HCT116 (cell line): Measurements from ENCODE around the gene C5orf58. TPM values are rescaled to one million over a fixed set of nuclear protein-coding genes. Genes with fewer than 3 reads are reported as not detected.

ENCODE experiments used
- ATAC-seq: fragments of 200-7000 bp; cut with Tn5 transposase; 2 replicates; pipeline ENCODE4 v1.9.1; 2020; ENCODE audit warnings: mild to moderate bottlenecking, moderate library complexity
- BruUV-seq: library from RNA; stranded (reverse); fragments of 400-500 nt; replicated peaks from 2 replicates; lab custom pipeline; 2021; lab: Mats Ljungman, UMichigan
- CTCF ChIA-PET: fragments of 300-600 bp; sonication (Branson Sonifier 250); formaldehyde crosslinking; loops from one replicate; lab custom pipeline; 2021; ENCODE audit warnings: antibody characterized with exemption; lab: Charles Lee
- POLR2A ChIA-PET: fragments of 300-600, 350-600 bp; sonication (Branson Sonifier 250); formaldehyde crosslinking; loops from one replicate; lab custom pipeline; 2021; ENCODE audit warnings: antibody characterized with exemption; lab: Charles Lee
- RAD21 ChIA-PET, 2 experiments: fragments of 300-600 bp; sonication (Branson Sonifier 250); formaldehyde crosslinking; loops; one replicate each; lab custom pipeline; 2023; ENCODE audit warnings: low total read pairs in 2 of 2; ENCODE audit not compliant: uncharacterized antibody in 2 of 2, unreplicated experiment in 2 of 2, low non-redundant PET in 1 of 2; lab: Charles Lee
- DNase-seq: peaks from one replicate; pipeline ENCODE4 v3.0.0-alpha.2; 2010; ENCODE audit warnings: low read depth, low spot score
- H2AFZ ChIP-seq: fragments of 200-600 bp; shearing (Covaris generic), sonication (generic); 2 replicates; pipeline ENCODE4 v1.6.1; 2017; ENCODE audit warnings: low read depth, mixed run types, mixed read lengths, antibody characterized with exemption, low read length; ENCODE audit not compliant: poor library complexity, severe bottlenecking
- H3K27ac ChIP-seq: 2 replicates; pipeline ENCODE4 v1.5.1; 2012; ENCODE audit warnings: low read depth, low read length
- H3K27me3 ChIP-seq: fragments of 200-600 bp; sonication (generic); 2 replicates; pipeline ENCODE4 v1.6.1; 2016; ENCODE audit warnings: mixed run types, low read length, mixed read lengths; ENCODE audit not compliant: insufficient read depth
- H3K36me3 ChIP-seq, 2 experiments: fragments of 200-500 bp in 1 of 2; fragments of 200-600 bp in 1 of 2; sonication (Bioruptor generic) in 1 of 2; sonication (generic) in 1 of 2; 2 replicates each; pipeline versions ENCODE4 v1.5.1 to v1.6.1; 2014 to 2016; ENCODE audit warnings: low read length in 2 of 2, inconsistent platforms in 1 of 2, mixed read lengths in 1 of 2, mixed run types in 1 of 2; ENCODE audit not compliant: insufficient read depth in 2 of 2, control insufficient read depth in 1 of 2
- H3K4me1 ChIP-seq, 2 experiments: fragments of 200-600 bp in 1 of 2; sonication (generic) in 1 of 2; 2 replicates each; pipeline versions ENCODE4 v1.5.1 to v1.6.1; 2012 to 2017; ENCODE audit warnings: low read length in 2 of 2, inconsistent platforms in 1 of 2, mild to moderate bottlenecking in 1 of 2, mixed read lengths in 1 of 2, mixed run types in 1 of 2, moderate library complexity in 1 of 2; ENCODE audit not compliant: insufficient read depth in 2 of 2, control insufficient read depth in 1 of 2
- H3K4me2 ChIP-seq: fragments of 200-600 bp; sonication (generic); 2 replicates; pipeline ENCODE4 v1.6.1; 2017; ENCODE audit warnings: mixed run types, low read length, mixed read lengths
- H3K4me3 ChIP-seq, 2 experiments: fragments of 200-600 bp in 1 of 2; sonication (generic) in 1 of 2; replicated peaks in 1 of 2; 2 replicates each; pipeline ENCODE4 v1.5.1; 2011 to 2016; ENCODE audit warnings: low read length in 2 of 2, control low read depth in 1 of 2, low read depth in 1 of 2, mild to moderate bottlenecking in 1 of 2, mixed read lengths in 1 of 2, mixed run types in 1 of 2
- H3K79me2 ChIP-seq: fragments of 200-600 bp; sonication (generic); 2 replicates; pipeline ENCODE4 v1.6.1; 2017; ENCODE audit warnings: mild to moderate bottlenecking, mixed run types, low read length, moderate library complexity, mixed read lengths; ENCODE audit not compliant: insufficient read depth
- H3K9ac ChIP-seq: fragments of 200-600 bp; sonication (generic); 2 replicates; pipeline ENCODE4 v1.6.1; 2016; ENCODE audit warnings: low read length, mixed read lengths
- H3K9me2 ChIP-seq: fragments of 200-600 bp; sonication (generic), shearing (Covaris generic); 2 replicates; pipeline ENCODE4 v1.6.1; 2017; ENCODE audit warnings: mixed run types, mild to moderate bottlenecking, moderate library complexity; ENCODE audit not compliant: insufficient read depth
- H3K9me3 ChIP-seq, 2 experiments: fragments of 200-500 bp in 1 of 2; fragments of 200-600 bp in 1 of 2; sonication (Bioruptor generic) in 1 of 2; sonication (generic) in 1 of 2; 2 replicates each; pipeline ENCODE4 v1.6.1; 2014 to 2017; ENCODE audit warnings: low read length in 2 of 2, mixed read lengths in 2 of 2, inconsistent platforms in 1 of 2, low read depth in 1 of 2, mild to moderate bottlenecking in 1 of 2, mixed run types in 1 of 2, moderate library complexity in 1 of 2; ENCODE audit not compliant: control insufficient read depth in 1 of 2, insufficient read depth in 1 of 2
- H4K20me1 ChIP-seq: fragments of 200-600 bp; sonication (generic), shearing (Covaris generic); 2 replicates; pipeline ENCODE4 v1.6.1; 2017; ENCODE audit warnings: mixed run types, mild to moderate bottlenecking, moderate library complexity; ENCODE audit not compliant: insufficient read depth
- CEBPB ChIP-seq: IDR thresholded peaks from 2 replicates; pipeline ENCODE4 v1.6.1; 2012; ENCODE audit warnings: low read depth
- ELF1 ChIP-seq: IDR thresholded peaks from 2 replicates; pipeline ENCODE4 v1.6.1; 2012; ENCODE audit warnings: low read depth, borderline replicate concordance
- EZH2 ChIP-seq: fragments of 200-600 bp; sonication (generic); IDR thresholded peaks from 2 replicates; pipeline ENCODE4 v1.6.1; 2017; ENCODE audit warnings: antibody characterized with exemption, mixed run types
- POLR2AphosphoS5 ChIP-seq: IDR thresholded peaks from 2 replicates; pipeline ENCODE4 v1.6.1; 2011; ENCODE audit warnings: mild to moderate bottlenecking, low read depth, low read length, moderate library complexity
- SIN3A ChIP-seq: IDR thresholded peaks from 2 replicates; pipeline ENCODE4 v1.6.1; 2012; ENCODE audit warnings: low read depth
- intact Hi-C: fragments of 100-400 bp; cut with micrococcal nuclease; formaldehyde crosslinking; loops from 2 replicates; pipeline ENCODE4 v1.10.0; 2022
- total RNA-seq: library from RNA; stranded (reverse); gene quantifications from one replicate; pipeline ENCODE4 v1.2.1, GENCODE V29; 2021; ENCODE audit not compliant: unreplicated experiment
- TF ChIP-seq, protein P1 (sequence below): IDR thresholded peaks from 2 replicates; pipeline ENCODE4 v1.6.1; 2012; ENCODE audit warnings: low read depth
- TF ChIP-seq, protein P2 (sequence below): IDR thresholded peaks from 2 replicates; pipeline ENCODE4 v1.6.1; 2012

C5orf58 gene
- total RNA-seq, 1 experiment from 2014 or later: not detected

DNA sequence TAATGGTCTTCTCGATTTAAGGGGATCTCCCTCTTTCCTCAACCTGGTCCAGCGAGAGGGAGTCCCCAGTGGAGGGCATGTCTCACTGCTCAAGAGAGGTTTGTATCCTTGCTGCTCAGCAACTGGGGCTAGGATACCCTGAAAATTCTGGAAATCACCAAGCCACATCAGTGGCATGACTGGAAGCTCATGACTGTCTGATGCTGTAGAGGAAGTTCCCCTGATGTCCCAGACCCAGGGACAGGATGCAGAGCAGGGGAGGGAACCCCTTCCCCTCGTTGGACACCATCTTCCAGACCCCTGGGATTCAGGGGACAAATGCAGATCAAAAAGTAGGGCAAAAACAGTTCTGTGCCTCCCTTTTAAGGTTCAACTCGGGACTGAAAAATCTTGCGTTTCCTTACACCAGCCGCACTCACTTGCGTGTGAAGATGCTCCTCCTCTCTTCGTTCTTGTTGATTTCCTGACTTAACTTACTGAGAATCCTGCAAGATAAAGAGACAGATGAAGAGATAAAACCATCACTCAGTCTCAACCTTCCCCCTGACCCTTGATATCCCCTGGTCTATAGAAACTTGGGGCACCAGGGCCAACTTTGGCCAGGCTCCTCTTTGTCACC is 42.7 kb downstream of the C5orf58 start:
- H3K27me3 ChIP-seq: peaks cover 16% of the 10 kb centered on the region; the same call in 1 of the 2 replicates
- H3K4me1 ChIP-seq: no peaks in the 10 kb centered on the region
- POLR2A ChIA-PET: no interaction called here
- no peaks in the 10 kb centered on the region for H4K20me1 ChIP-seq
- H3K9ac ChIP-seq: no peak overlapping the region
- no peak overlapping the region for H3K4me2 ChIP-seq
- H3K36me3 ChIP-seq: no peaks in the 10 kb centered on the region
- CTCF ChIA-PET: interaction anchor here (3.1 kb wide), 1 partner anchor 146 kb away, joined by 10 read pairs; no protein-coding TSS in a partner anchor
- H3K9me3 ChIP-seq: no peaks in the 10 kb centered on the region
- intact Hi-C loops: loop anchor here (2.0 kb wide), 1 partner anchor 145 kb away; no protein-coding TSS in a partner anchor
- TF ChIP-seq SIN3A (no peak), EZH2 (no peak), ELF1 (no peak), POLR2AphosphoS5 (no peak), CEBPB (no peak)
- TF ChIP-seq, protein P1, sequence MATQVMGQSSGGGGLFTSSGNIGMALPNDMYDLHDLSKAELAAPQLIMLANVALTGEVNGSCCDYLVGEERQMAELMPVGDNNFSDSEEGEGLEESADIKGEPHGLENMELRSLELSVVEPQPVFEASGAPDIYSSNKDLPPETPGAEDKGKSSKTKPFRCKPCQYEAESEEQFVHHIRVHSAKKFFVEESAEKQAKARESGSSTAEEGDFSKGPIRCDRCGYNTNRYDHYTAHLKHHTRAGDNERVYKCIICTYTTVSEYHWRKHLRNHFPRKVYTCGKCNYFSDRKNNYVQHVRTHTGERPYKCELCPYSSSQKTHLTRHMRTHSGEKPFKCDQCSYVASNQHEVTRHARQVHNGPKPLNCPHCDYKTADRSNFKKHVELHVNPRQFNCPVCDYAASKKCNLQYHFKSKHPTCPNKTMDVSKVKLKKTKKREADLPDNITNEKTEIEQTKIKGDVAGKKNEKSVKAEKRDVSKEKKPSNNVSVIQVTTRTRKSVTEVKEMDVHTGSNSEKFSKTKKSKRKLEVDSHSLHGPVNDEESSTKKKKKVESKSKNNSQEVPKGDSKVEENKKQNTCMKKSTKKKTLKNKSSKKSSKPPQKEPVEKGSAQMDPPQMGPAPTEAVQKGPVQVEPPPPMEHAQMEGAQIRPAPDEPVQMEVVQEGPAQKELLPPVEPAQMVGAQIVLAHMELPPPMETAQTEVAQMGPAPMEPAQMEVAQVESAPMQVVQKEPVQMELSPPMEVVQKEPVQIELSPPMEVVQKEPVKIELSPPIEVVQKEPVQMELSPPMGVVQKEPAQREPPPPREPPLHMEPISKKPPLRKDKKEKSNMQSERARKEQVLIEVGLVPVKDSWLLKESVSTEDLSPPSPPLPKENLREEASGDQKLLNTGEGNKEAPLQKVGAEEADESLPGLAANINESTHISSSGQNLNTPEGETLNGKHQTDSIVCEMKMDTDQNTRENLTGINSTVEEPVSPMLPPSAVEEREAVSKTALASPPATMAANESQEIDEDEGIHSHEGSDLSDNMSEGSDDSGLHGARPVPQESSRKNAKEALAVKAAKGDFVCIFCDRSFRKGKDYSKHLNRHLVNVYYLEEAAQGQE: no peak
- TF ChIP-seq, protein P2, sequence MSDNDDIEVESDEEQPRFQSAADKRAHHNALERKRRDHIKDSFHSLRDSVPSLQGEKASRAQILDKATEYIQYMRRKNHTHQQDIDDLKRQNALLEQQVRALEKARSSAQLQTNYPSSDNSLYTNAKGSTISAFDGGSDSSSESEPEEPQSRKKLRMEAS: no peak
- RAD21 ChIA-PET: no interaction called here
- ATAC-seq (no peak), DNase-seq (no peak)
- no peak overlapping the region for H2AFZ ChIP-seq
- no peak overlapping the region for H3K4me3 ChIP-seq
- no peaks in the 10 kb centered on the region for H3K79me2 ChIP-seq
- no TSS peak for BruUV-seq
- no peaks in the 10 kb centered on the region for H3K9me2 ChIP-seq
- no peak overlapping the region for H3K27ac ChIP-seq
